Measurements from ENCODE around the gene RASA4B. TPM values are rescaled to one million over a fixed set of nuclear protein-coding genes. Genes with fewer than 3 reads are reported as not detected.
A peak's percentile ranks its signal among the peaks of the same experiment; 100 is the strongest.

RASA4B gene
- total and polyA plus RNA-seq, 9 of the 15 experiments (the other 6 are each of a cell fraction or from before 2014, with no cell fraction given): 0.01 to 2.9 (median 1.5) TPM; not detected in 1

DNA sequence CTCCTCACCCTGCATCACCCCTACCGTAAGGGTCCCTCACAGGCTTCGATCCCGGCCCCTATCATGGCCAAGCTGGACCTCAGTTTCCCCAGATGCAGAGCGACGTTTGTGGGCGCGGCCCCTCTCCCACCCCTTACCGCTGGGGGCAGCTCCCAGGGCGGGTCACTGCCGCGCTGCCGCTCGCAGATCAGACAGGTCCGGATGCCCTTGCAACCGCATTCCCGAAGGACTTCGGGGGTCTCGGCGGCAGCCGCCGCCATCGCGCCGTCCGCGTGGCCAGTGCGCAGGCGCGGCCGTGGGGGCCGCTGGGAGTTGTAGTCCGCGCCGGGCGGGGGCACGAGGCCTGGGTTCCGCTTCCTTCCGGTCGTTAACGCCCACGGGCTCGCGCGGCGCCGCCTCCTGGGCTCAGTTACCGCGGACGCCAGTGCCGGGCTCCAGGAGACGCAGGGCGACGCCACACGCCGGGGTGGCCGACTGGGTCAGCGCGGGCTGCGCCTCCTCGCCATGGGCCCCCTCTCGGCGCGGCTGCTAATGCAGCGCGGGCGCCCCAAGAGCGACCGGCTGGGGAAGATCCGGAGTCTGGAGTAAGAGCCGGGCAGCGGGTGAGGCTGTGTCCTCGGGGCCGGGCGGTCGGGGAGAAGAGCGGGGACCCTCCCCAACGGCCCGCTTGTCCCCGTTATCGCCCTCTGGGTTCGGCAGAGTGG is 52.8 kb downstream of the RASA4B start, which contains the start of the genes ALKBH4 and LRWD1 (continued):
- TF ChIP-seq, protein P1, sequence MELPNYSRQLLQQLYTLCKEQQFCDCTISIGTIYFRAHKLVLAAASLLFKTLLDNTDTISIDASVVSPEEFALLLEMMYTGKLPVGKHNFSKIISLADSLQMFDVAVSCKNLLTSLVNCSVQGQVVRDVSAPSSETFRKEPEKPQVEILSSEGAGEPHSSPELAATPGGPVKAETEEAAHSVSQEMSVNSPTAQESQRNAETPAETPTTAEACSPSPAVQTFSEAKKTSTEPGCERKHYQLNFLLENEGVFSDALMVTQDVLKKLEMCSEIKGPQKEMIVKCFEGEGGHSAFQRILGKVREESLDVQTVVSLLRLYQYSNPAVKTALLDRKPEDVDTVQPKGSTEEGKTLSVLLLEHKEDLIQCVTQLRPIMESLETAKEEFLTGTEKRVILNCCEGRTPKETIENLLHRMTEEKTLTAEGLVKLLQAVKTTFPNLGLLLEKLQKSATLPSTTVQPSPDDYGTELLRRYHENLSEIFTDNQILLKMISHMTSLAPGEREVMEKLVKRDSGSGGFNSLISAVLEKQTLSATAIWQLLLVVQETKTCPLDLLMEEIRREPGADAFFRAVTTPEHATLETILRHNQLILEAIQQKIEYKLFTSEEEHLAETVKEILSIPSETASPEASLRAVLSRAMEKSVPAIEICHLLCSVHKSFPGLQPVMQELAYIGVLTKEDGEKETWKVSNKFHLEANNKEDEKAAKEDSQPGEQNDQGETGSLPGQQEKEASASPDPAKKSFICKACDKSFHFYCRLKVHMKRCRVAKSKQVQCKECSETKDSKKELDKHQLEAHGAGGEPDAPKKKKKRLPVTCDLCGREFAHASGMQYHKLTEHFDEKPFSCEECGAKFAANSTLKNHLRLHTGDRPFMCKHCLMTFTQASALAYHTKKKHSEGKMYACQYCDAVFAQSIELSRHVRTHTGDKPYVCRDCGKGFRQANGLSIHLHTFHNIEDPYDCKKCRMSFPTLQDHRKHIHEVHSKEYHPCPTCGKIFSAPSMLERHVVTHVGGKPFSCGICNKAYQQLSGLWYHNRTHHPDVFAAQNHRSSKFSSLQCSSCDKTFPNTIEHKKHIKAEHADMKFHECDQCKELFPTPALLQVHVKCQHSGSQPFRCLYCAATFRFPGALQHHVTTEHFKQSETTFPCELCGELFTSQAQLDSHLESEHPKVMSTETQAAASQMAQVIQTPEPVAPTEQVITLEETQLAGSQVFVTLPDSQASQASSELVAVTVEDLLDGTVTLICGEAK (IDR thresholded peaks at IDR 0.05): peak; percentile 94
- TF ChIP-seq, protein P1 (CRISPR knock-in tag; IDR thresholded peaks at IDR 0.05): no peak
- TF ChIP-seq, protein P2, sequence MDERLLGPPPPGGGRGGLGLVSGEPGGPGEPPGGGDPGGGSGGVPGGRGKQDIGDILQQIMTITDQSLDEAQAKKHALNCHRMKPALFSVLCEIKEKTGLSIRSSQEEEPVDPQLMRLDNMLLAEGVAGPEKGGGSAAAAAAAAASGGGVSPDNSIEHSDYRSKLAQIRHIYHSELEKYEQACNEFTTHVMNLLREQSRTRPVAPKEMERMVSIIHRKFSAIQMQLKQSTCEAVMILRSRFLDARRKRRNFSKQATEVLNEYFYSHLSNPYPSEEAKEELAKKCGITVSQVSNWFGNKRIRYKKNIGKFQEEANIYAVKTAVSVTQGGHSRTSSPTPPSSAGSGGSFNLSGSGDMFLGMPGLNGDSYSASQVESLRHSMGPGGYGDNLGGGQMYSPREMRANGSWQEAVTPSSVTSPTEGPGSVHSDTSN (CRISPR knock-in tag; IDR thresholded peaks at IDR 0.05; ENCODE audit: low read depth): no peak
- TF ChIP-seq, protein P2 (tag; conservative IDR thresholded peaks at IDR 0.05; ENCODE audit: low read depth): no peak
- TF ChIP-seq FOXA1 (IDR thresholded peaks at IDR 0.05; ENCODE audit: borderline replicate concordance): no peak
- 0 out of 4 replicates have a peak, but pooled peaks of 1 of the 2 experiments have one; percentile 68 for TF ChIP-seq FOXA3 (CRISPR knock-in tag; conservative IDR thresholded peaks at IDR 0.05 in 1 of 2, IDR thresholded peaks at IDR 0.05 in 1 of 2)
- TF ChIP-seq ZNF561 (CRISPR knock-in tag; conservative IDR thresholded peaks at IDR 0.05): no peak
- TF ChIP-seq ZNF23 (CRISPR knock-in tag; IDR thresholded peaks at IDR 0.05): no peak
- TF ChIP-seq POLR2AphosphoS2 (IDR thresholded peaks at IDR 0.05; ENCODE audit: low read length): peak; percentile 53; the same call in 1 of the 2 replicates
- TF ChIP-seq ZNF347 (CRISPR knock-in tag; IDR thresholded peaks at IDR 0.05; ENCODE audit: low read depth): no peak
- peak; percentile 100 for TF ChIP-seq ETV5 (CRISPR knock-in tag; IDR thresholded peaks at IDR 0.05; ENCODE audit: low read depth)
- peak; percentile 59 for TF ChIP-seq JUND (IDR thresholded peaks at IDR 0.05; ENCODE audit: borderline replicate concordance, low read depth, low read length)
- no peak; the same call in 2 of the 3 replicates for TF ChIP-seq JUND (tag; IDR thresholded peaks at IDR 0.05; ENCODE audit: borderline replicate concordance, low read depth, low read length)
- TF ChIP-seq POLR2B (IDR thresholded peaks at IDR 0.05; ENCODE audit: low read depth, partially characterized antibody): peak; percentile 56
- TF ChIP-seq MBD2 (IDR thresholded peaks at IDR 0.05; ENCODE audit: borderline replicate concordance, low read depth): no peak
- no peak for TF ChIP-seq SMARCC2 (IDR thresholded peaks at IDR 0.05; ENCODE audit: low read depth)
- TF ChIP-seq KDM4B (IDR thresholded peaks at IDR 0.05; ENCODE audit: borderline replicate concordance in 2 of 2, low read depth in 1 of 2): peak in 1 of 2 experiments; percentile 78; a peak in 1 of 4 replicates
